Fibroblast of peridontal ligament (primary cell): ENCODE measurements around the gene ZC3HAV1.
A peak's percentile ranks its signal among the peaks of the same experiment; 100 is the strongest.
"Not testable (repeated sequence)": the region's sequence is repeated elsewhere in the genome, so short reads cannot be mapped to it uniquely, and the experiment has no call there.

Experiments used
- DNase-seq: peaks from one replicate; pipeline ENCODE4 v3.0.0-alpha.2; 2010; ENCODE audit errors: extremely low read depth

Gene ZC3HAV1

DNA sequence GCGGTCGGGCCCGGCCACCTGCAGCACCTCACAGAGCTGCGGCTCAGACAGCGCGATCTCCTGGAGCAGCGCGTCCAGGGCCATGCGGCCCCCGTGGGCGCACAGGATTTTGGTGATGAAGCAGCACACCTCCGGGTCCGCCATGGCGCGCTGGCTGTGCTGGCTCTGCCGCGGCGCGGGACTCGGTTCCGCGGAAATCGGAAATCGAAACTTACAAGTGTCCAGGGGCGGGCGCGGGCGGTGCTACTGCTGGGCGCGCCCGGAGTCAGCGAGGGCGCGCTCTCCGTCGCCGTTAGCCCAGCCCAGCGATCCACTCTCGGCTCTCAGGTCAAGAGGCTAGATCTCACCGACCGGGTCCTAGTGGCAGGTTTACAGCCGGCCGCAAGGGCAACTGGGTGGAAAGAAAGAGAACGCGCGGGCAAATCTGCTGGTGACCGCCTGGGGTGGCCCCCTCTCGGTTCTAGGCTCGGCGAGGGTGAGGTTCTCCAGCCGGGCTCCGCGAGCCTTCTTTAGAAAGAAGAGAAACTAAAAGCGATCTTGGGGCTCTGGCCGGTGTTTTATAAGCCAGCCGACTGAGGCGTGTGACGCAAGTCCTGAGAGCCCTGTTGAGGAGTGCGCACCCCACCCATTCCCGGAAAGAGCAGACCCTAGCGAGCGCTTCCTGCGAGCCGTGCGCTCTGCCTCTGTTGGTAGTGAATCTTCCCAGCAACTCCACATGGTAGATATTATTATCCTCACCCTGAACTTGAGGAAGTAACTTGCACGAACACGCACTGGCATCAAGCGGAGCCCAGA is at the start of gene ZC3HAV1:
ZC3HAV1 (minus strand) TSS at position 533 of the 795 bp plus-strand sequence; CDS start at position 144, 389 bp downstream.
- DNase-seq: peak; percentile 92

GRCh38 chr7:139153832-139154231 is 44.3 kb upstream of the ZC3HAV1 start:
- DNase-seq: peak; percentile 13

- no peak for DNase-seq
Observed at GRCh38 chr7:139152149-139152548, 42.6 kb upstream of the ZC3HAV1 start.

- no peak for DNase-seq
Observed at GRCh38 chr7:139139150-139139549, 29.6 kb upstream of the ZC3HAV1 start.

GRCh38 chr7:139133335-139134139 is 24.0 kb upstream of the ZC3HAV1 start:
- peak; percentile 91 for DNase-seq

DNA sequence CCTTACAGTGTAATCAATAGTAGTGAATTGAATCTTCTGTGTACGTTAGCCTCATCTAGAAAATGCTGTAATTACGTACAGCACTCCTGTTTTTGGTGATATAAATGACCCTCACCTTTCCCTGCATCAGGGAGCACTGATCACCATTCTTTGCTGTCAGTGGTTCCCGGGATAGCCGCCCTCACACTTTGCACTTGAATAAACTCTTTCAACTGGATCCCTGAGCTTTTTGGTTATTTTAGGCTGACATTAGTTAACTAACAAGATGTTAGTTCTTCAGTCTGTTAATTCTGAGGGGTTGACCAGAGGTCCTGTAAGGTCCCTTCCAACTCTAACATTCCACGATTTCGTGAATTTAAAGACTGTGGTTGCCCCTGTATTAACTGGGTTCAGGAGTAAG is 23.4 kb upstream of the ZC3HAV1 start:
- no peak for DNase-seq

DNA sequence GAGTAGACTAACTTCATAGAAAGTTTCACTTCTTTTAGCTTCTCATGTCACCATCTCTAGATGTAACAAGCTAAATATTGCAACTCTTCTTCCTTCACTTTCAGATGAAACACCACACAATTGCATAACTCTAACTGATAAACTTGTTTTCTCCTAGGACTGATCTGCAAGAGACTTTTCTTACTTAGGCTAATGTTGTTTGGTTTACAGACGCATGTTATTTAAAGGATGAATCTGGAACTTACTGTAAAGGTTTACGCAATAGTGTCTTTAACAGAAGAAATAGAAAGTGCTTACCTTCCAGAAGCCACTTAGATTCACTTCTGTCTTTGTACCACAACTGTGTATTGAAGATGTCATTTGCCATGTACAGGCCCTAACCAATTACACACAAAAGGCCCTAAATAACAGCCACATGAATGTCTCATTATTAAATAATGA is 22.1 kb upstream of the ZC3HAV1 start:
- no peak for DNase-seq

DNA sequence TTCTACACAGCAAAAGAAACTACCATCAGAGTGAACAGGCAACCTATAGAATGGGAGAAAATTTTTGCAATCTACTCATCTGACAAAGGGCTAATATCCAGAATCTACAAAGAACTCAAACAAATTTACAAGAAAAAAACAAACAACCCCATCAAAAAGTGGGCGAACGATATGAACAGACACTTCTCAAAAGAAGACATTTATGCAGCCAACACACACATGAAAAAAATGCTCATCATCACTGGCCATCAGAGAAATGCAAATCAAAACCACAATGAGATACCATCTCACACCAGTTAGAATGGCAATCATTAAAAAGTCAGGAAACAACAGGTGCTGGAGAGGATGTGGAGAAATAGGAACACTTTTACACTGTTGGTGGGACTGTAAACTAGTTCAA is 20.3 kb upstream of the ZC3HAV1 start:
- DNase-seq: not testable (repeated sequence)

GRCh38 chr7:139127648-139128047 is 18.1 kb upstream of the ZC3HAV1 start:
- DNase-seq: peak; percentile 19

DNA sequence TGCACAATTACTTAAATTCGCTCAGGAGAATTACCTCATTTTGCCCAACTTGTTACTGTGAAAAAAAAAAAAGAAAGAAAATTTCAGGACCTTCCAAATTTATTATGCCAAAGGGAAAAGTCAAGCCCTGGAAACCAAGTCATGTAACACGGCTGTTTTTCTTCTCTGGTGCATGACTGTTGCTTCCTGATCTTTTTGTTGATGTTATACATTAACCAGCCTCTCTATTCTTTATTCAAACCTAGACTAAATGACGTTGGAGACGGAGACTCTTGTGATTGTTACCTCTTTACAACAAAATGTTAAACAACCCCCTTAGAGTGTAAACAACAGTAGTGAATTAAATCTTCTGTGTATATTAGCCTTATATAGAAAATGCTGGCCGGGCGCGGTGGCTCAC is 16.1 kb upstream of the ZC3HAV1 start:
- DNase-seq: no peak

DNA sequence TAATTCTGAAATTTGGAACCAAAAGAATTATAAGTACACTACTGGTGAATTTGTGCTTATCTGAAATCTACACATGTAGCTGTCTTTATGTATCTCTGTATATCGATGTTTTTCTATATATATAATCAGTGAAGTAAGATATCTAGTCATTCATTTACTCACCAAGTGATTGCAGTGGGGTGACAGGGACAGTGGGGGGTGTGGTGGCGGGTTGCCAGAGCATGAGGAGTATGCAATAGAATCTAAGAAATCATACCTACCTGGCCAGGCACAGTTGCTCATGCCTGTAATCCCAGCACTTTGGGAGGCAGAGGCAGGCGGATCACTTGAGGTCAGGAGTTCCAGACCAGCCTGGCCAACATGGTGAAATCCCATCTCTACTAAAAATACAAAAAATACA is 15.5 kb upstream of the ZC3HAV1 start:
- DNase-seq: not testable (repeated sequence)

DNA sequence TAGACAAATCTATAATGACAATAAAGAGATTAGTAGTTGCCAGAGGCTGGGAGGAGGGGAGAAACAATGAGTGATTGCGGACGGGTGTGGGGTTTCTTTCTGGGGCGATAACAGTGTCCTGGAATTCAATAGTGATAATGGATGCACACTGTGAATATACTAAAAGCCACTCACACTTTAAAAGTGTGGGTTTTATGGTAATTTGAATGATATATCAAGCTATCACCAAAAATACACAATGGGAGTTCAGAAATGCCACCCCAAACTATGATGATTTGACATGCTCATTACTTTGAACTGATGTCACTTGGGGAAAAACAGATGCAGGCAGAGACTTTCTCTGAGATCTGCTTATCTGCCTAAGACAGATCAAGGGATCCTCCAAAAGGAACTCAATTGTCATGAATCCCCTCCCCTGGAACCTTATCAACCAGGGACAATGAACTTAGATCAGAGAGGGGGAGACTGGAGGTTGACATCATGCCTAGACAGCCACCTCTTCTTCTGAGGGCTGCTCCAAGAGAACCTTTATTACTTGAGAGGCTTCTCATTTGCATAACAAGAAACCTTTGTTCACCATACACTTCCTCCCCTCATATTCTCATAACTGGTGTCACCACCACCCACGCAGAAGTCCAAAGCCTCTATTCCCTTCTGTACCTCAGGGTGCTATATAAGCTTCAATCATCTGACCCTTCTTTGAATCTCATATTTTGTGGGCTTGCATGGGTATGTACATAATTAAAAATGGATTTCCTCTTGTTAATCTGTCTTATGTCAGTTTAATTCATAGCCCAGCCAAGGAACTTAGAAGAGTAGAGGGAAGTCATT is 14.8 kb upstream of the ZC3HAV1 start:
- no peak for DNase-seq

GRCh38 chr7:139119486-139119849 is 9.9 kb upstream of the ZC3HAV1 start:
- no peak for DNase-seq

DNA sequence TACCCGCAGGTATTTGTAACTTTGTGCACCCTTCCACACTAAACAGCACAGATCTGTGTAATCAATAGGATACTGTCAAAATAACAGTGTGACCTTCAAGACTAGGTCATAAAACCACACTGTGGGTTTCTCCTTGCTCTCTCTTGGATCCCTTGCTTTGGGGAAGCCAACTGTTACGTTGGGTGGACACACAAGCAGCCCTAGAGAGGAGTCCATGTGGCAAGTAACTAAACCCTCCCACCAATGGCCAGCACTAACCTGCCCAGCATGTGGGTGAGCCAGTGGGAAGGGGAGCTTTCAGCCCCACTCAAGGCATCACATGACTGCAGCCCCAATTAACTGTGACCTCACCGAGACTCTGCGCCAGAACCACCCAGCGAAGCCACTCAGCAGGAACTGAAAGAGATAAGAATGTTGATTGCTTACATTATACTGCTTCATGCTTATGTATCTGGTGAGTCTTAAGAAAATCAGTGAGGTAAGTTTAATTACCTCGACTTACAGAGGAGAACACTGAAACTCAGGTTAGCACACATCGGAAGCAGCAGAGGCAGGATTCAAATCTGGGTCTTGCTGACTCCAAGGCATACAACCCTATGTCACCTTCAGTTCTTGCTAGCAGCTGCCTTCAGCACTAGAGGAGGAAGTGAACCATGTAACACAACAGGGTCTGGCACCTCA is 9.4 kb upstream of the ZC3HAV1 start:
- DNase-seq: no peak

GRCh38 chr7:139118234-139118804 is 8.8 kb upstream of the ZC3HAV1 start:
- peak; percentile 35 for DNase-seq

- DNase-seq: no peak
Observed at GRCh38 chr7:139117599-139118233, 8.2 kb upstream of the ZC3HAV1 start.

DNA sequence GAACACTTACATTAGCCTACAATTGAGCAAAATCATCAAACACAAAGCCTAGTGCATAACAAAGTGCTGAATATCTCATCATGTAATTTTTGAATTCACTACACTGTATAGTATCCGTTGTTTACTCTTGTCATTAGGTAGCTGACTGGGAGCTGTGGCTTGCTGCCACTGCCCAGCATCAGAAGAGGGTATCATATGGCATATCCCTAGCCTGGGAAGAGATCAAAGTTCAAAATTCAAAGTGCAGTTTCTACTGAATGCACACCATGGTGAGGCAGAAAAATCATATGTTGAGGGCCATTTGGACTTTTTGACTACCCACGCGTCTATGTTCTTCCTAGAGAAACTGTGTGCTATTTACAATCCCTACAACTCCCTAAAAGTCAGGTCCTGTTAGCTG is 7.5 kb upstream of the ZC3HAV1 start:
- DNase-seq: no peak

GRCh38 chr7:139115104-139115503 is 5.6 kb upstream of the ZC3HAV1 start:
- DNase-seq: no peak

DNA sequence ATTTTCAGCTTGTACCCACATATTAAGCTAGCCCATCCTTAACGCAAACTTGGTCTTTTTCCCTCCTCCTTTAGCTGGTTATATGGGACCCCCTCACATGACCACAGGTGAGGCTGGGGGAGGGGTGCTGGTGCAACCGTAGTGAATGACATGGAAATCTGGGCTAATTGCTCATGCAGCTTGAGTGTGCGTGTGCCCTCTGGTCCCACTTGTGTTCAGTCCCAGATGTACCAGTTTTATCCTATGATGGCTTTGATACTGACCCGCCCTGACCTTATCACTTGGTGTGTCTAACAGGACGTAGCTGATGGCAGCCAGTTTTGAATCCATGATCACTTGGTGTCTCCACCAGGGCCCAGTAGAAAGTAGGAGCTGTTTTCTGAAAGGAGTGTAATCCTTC is 5.1 kb upstream of the ZC3HAV1 start:
- no peak for DNase-seq

DNA sequence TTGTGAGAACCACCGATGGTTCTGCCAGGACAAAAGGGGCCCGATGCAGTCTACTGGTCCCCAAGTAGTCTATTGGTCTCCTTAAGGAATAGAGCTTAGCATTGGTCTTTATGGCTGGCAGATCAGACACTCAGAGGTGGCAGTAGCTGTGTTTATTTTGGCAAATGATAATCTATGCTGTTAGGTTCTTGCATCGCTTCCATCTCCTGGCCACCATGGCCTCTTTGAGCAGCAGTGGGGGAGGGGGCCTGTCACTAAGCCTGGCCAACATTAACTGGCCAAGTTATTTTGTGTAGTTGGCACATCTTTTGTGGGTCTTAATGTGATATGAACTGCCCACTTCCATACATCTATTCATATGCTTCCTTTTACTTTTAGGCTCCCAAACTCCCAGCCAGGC is 4.5 kb upstream of the ZC3HAV1 start:
- DNase-seq: no peak
